MM.1S (cell line): ENCODE measurements around the gene GOLGA6A.

Source experiments
- EZH2 ChIP-seq: fragments of 300-600 bp; sonication (generic); optimal IDR thresholded peaks from 2 replicates; pipeline ENCODE3; 2017; ENCODE audit warnings: low read depth, mild to moderate bottlenecking, antibody characterized with exemption, low read length, mixed read lengths
- EZH2phosphoT487 ChIP-seq: fragments of 300-600 bp; sonication (generic); IDR thresholded peaks from 2 replicates; pipeline ENCODE4 v1.6.1; 2018; ENCODE audit warnings: antibody characterized with exemption, low read length
- TF ChIP-seq, protein P1 (sequence below): fragments of 300-600 bp; sonication (generic); IDR thresholded peaks from 2 replicates; pipeline ENCODE4 v1.5.1; 2016; ENCODE audit warnings: antibody characterized with exemption, low read length, mixed read lengths

DNA sequence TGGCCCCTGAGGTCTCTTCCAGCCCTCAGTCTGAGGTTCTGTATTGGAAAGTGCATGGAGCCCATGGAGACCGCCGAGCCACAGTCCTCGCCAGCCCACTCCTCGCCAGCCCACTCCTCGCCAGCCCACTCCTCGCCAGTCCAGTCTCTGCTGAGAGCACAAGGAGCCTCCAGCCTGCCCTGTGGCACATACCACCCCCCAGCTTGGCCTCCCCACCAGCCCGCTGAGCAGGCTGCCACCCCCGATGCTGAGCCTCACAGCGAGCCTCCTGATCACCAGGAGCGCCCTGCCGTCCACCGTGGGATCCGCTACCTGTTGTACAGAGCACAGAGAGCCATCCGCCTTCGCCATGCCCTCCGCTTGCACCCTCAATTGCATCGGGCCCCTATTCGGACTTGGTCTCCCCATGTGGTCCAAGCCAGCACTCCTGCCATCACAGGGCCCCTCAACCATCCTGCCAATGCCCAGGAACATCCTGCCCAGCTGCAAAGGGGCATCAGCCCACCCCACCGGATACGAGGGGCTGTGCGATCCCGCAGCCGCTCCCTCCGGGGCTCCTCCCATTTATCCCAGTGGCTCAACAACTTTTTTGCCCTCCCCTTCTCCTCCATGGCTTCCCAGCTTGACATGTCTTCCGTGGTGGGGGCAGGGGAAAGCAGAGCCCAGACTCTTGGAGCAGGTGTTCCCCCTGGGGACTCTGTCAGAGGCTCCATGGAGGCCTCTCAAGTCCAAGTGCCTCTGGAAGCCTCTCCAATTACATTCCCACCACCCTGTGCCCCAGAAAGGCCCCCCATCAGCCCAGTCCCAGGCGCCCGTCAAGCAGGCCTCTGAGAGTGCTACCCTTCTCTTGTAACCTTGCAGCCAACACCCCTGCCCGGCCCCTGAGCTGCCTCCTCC, 47.0 kb downstream of the GOLGA6A start:
- TF ChIP-seq, protein P1, sequence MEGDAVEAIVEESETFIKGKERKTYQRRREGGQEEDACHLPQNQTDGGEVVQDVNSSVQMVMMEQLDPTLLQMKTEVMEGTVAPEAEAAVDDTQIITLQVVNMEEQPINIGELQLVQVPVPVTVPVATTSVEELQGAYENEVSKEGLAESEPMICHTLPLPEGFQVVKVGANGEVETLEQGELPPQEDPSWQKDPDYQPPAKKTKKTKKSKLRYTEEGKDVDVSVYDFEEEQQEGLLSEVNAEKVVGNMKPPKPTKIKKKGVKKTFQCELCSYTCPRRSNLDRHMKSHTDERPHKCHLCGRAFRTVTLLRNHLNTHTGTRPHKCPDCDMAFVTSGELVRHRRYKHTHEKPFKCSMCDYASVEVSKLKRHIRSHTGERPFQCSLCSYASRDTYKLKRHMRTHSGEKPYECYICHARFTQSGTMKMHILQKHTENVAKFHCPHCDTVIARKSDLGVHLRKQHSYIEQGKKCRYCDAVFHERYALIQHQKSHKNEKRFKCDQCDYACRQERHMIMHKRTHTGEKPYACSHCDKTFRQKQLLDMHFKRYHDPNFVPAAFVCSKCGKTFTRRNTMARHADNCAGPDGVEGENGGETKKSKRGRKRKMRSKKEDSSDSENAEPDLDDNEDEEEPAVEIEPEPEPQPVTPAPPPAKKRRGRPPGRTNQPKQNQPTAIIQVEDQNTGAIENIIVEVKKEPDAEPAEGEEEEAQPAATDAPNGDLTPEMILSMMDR, result no peak
- TF ChIP-seq EZH2 (no peak), EZH2phosphoT487 (no peak)
